Lower leg skin (tissue), 3 donors: ENCODE measurements around the gene DPYD.

Source experiments
- POLR2A ChIP-seq, 2 donors: fragments of 450-650 bp; IDR thresholded peaks; one replicate each; pipeline ENCODE4 v1.6.1; 2016 to 2017; ENCODE audit warnings: antibody characterized with exemption in 2 of 2, mild to moderate bottlenecking in 1 of 2, moderate library complexity in 1 of 2
- TF ChIP-seq, protein P1 (sequence below), 3 donors: fragments of 450-650 bp; IDR thresholded peaks; one replicate each; pipeline ENCODE4 v1.5.1; 2016; ENCODE audit warnings: antibody characterized with exemption in 3 of 3, mild to moderate bottlenecking in 3 of 3, moderate library complexity in 2 of 3

DNA sequence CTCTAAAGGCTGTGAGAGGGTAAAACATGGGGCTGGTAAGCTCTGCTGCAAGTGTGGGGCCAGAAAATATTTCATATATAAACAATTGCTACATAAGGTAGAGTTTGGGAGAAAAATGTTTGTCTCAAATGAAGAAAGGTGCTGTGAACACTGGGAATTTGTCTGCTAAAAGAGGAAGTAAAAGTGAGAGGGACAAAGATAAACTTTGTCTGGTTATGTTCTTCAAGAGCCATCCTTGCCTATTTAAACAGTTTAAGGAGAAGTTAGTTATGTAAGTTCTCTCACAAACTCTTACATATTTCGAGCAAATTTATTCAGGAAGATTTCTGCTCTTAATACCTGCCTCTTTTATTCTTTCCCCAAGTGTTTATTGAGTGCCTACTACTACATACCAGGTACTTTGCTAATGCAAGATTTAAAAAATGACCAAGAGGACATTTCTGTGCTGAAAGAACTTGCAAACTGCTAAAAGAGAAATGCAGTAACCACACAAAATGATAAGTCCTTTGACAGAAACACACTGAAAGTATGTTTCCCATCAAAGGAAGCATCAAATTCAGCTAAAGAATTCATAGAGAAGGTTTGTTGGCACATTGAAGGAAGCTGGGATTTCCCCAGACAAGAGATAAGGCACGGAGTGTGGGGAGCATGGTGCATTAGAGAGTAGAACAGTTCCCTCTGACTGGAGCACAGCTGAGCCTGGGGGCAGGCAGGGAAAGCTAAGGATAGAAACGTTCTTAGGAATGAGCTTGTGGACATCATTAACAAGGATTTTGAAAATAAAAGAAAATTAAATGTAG lies 650.1 kb downstream of the DPYD start:
- TF ChIP-seq, protein P1, sequence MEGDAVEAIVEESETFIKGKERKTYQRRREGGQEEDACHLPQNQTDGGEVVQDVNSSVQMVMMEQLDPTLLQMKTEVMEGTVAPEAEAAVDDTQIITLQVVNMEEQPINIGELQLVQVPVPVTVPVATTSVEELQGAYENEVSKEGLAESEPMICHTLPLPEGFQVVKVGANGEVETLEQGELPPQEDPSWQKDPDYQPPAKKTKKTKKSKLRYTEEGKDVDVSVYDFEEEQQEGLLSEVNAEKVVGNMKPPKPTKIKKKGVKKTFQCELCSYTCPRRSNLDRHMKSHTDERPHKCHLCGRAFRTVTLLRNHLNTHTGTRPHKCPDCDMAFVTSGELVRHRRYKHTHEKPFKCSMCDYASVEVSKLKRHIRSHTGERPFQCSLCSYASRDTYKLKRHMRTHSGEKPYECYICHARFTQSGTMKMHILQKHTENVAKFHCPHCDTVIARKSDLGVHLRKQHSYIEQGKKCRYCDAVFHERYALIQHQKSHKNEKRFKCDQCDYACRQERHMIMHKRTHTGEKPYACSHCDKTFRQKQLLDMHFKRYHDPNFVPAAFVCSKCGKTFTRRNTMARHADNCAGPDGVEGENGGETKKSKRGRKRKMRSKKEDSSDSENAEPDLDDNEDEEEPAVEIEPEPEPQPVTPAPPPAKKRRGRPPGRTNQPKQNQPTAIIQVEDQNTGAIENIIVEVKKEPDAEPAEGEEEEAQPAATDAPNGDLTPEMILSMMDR (IDR thresholded peaks at IDR 0.05), result no peak
- TF ChIP-seq POLR2A (IDR thresholded peaks at IDR 0.05), result no peak
